GM12878 (cell line): ENCODE results near the gene ARHGAP26.

Experiments
- BHLHE40 ChIP-seq, 2 experiments: fragments of 450-650 bp in 1 of 2; IDR thresholded peaks; 2 replicates each; pipeline ENCODE4 v1.6.1; 2011 to 2017; ENCODE audit warnings: low read depth in 2 of 2, borderline replicate concordance in 1 of 2, improper control_type of control experiment in 1 of 2, low read length in 1 of 2, mild to moderate bottlenecking in 1 of 2
- CHD1 ChIP-seq: IDR thresholded peaks from 2 replicates; pipeline ENCODE4 v1.6.1; 2012; ENCODE audit warnings: low read depth, low read length, improper control_type of control experiment
- SREBF1 ChIP-seq: IDR thresholded peaks from 2 replicates; pipeline ENCODE4 v1.6.1; 2012; ENCODE audit warnings: mild to moderate bottlenecking, low read length
- TAF1 ChIP-seq: IDR thresholded peaks from 2 replicates; pipeline ENCODE4 v1.6.1; 2011; ENCODE audit warnings: mild to moderate bottlenecking, low read depth, low read length, borderline replicate concordance
- USF2 ChIP-seq: IDR thresholded peaks from 2 replicates; pipeline ENCODE4 v1.6.1; 2011; ENCODE audit warnings: low read depth, low read length, improper control_type of control experiment, borderline replicate concordance
- ZNF274 ChIP-seq: IDR thresholded peaks from one replicate; pipeline ENCODE4 v1.8.0; 2011; ENCODE audit not compliant: insufficient read length, insufficient read depth
- TF ChIP-seq, protein P1 (sequence below), 3 experiments: IDR thresholded peaks in 2 of 3; conservative IDR thresholded peaks in 1 of 3; 2 replicates each; pipeline ENCODE4 v1.5.1; 2011; ENCODE audit warnings: low read depth in 3 of 3, low read length in 3 of 3, mild to moderate bottlenecking in 3 of 3, control low read depth in 2 of 3, moderate library complexity in 2 of 3, inconsistent platforms in 1 of 3, mixed read lengths in 1 of 3; ENCODE audit not compliant: control insufficient read depth in 2 of 3, insufficient read depth in 1 of 3; ENCODE audit errors: extremely low read depth in 1 of 3
- TF ChIP-seq, protein P2 (sequence below): IDR thresholded peaks from 2 replicates; pipeline ENCODE4 v1.6.1; 2012; ENCODE audit warnings: mild to moderate bottlenecking, low read depth, low read length
- TF ChIP-seq, protein P3 (sequence below): fragments of 450-650 bp; IDR thresholded peaks from 2 replicates; pipeline ENCODE4 v1.6.1; 2016; ENCODE audit warnings: mild to moderate bottlenecking, moderate library complexity, borderline replicate concordance
- TF ChIP-seq, protein P4 (sequence below): IDR thresholded peaks from 2 replicates; pipeline ENCODE4 v1.6.1; 2012; ENCODE audit warnings: low read depth, low read length, improper control_type of control experiment

DNA sequence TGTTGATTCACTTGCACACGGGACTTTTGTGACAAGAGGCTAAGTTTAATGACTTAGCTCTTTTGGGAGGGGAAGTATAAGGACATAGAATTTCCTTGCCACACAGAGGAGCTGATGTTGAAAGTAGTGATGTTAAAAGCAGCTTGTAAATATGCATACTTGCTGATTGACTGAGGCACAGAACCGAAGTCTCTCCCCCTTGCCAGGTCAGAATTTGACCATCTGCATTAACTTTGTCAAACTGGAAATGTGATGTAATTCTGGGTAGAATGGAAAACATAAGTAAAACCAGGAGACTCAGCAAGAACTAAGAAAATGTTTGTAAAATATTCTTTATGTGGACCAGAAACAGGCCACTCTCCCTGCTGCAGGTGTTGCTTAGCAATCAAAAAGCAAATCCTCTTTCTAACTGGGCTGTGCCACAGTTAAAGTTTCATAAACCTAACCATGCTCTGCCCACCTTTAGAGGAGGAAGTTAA, 349.2 kb downstream of the ARHGAP26 start:
- TF ChIP-seq CHD1 (no peak), TAF1 (no peak), SREBF1 (no peak), ZNF274 (no peak), USF2 (no peak), BHLHE40 (IDR thresholded peaks at IDR 0.05; ENCODE audit: borderline replicate concordance in 1 of 2, low read depth in 2 of 2, low read length in 1 of 2) (no peak)
- TF ChIP-seq, protein P1, sequence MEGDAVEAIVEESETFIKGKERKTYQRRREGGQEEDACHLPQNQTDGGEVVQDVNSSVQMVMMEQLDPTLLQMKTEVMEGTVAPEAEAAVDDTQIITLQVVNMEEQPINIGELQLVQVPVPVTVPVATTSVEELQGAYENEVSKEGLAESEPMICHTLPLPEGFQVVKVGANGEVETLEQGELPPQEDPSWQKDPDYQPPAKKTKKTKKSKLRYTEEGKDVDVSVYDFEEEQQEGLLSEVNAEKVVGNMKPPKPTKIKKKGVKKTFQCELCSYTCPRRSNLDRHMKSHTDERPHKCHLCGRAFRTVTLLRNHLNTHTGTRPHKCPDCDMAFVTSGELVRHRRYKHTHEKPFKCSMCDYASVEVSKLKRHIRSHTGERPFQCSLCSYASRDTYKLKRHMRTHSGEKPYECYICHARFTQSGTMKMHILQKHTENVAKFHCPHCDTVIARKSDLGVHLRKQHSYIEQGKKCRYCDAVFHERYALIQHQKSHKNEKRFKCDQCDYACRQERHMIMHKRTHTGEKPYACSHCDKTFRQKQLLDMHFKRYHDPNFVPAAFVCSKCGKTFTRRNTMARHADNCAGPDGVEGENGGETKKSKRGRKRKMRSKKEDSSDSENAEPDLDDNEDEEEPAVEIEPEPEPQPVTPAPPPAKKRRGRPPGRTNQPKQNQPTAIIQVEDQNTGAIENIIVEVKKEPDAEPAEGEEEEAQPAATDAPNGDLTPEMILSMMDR (IDR thresholded peaks at IDR 0.05 in 2 of 3, conservative IDR thresholded peaks at IDR 0.05 in 1 of 3; ENCODE audit: control insufficient read depth in 2 of 3, extremely low read depth in 1 of 3, insufficient read depth in 1 of 3, low read depth in 3 of 3, low read length in 3 of 3), result no peak
- TF ChIP-seq, protein P2, sequence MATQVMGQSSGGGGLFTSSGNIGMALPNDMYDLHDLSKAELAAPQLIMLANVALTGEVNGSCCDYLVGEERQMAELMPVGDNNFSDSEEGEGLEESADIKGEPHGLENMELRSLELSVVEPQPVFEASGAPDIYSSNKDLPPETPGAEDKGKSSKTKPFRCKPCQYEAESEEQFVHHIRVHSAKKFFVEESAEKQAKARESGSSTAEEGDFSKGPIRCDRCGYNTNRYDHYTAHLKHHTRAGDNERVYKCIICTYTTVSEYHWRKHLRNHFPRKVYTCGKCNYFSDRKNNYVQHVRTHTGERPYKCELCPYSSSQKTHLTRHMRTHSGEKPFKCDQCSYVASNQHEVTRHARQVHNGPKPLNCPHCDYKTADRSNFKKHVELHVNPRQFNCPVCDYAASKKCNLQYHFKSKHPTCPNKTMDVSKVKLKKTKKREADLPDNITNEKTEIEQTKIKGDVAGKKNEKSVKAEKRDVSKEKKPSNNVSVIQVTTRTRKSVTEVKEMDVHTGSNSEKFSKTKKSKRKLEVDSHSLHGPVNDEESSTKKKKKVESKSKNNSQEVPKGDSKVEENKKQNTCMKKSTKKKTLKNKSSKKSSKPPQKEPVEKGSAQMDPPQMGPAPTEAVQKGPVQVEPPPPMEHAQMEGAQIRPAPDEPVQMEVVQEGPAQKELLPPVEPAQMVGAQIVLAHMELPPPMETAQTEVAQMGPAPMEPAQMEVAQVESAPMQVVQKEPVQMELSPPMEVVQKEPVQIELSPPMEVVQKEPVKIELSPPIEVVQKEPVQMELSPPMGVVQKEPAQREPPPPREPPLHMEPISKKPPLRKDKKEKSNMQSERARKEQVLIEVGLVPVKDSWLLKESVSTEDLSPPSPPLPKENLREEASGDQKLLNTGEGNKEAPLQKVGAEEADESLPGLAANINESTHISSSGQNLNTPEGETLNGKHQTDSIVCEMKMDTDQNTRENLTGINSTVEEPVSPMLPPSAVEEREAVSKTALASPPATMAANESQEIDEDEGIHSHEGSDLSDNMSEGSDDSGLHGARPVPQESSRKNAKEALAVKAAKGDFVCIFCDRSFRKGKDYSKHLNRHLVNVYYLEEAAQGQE, result no peak
- TF ChIP-seq, protein P3, sequence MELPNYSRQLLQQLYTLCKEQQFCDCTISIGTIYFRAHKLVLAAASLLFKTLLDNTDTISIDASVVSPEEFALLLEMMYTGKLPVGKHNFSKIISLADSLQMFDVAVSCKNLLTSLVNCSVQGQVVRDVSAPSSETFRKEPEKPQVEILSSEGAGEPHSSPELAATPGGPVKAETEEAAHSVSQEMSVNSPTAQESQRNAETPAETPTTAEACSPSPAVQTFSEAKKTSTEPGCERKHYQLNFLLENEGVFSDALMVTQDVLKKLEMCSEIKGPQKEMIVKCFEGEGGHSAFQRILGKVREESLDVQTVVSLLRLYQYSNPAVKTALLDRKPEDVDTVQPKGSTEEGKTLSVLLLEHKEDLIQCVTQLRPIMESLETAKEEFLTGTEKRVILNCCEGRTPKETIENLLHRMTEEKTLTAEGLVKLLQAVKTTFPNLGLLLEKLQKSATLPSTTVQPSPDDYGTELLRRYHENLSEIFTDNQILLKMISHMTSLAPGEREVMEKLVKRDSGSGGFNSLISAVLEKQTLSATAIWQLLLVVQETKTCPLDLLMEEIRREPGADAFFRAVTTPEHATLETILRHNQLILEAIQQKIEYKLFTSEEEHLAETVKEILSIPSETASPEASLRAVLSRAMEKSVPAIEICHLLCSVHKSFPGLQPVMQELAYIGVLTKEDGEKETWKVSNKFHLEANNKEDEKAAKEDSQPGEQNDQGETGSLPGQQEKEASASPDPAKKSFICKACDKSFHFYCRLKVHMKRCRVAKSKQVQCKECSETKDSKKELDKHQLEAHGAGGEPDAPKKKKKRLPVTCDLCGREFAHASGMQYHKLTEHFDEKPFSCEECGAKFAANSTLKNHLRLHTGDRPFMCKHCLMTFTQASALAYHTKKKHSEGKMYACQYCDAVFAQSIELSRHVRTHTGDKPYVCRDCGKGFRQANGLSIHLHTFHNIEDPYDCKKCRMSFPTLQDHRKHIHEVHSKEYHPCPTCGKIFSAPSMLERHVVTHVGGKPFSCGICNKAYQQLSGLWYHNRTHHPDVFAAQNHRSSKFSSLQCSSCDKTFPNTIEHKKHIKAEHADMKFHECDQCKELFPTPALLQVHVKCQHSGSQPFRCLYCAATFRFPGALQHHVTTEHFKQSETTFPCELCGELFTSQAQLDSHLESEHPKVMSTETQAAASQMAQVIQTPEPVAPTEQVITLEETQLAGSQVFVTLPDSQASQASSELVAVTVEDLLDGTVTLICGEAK, result no peak
- TF ChIP-seq, protein P4, sequence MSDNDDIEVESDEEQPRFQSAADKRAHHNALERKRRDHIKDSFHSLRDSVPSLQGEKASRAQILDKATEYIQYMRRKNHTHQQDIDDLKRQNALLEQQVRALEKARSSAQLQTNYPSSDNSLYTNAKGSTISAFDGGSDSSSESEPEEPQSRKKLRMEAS, result no peak
